GM04503 (cell line): Measurements from ENCODE around the gene CLCF1.

ENCODE experiments used
- DNase-seq: peaks from one replicate; pipeline ENCODE4 v3.0.0-alpha.2; 2012; ENCODE audit warnings: low read depth

The CLCF1 gene

DNA sequence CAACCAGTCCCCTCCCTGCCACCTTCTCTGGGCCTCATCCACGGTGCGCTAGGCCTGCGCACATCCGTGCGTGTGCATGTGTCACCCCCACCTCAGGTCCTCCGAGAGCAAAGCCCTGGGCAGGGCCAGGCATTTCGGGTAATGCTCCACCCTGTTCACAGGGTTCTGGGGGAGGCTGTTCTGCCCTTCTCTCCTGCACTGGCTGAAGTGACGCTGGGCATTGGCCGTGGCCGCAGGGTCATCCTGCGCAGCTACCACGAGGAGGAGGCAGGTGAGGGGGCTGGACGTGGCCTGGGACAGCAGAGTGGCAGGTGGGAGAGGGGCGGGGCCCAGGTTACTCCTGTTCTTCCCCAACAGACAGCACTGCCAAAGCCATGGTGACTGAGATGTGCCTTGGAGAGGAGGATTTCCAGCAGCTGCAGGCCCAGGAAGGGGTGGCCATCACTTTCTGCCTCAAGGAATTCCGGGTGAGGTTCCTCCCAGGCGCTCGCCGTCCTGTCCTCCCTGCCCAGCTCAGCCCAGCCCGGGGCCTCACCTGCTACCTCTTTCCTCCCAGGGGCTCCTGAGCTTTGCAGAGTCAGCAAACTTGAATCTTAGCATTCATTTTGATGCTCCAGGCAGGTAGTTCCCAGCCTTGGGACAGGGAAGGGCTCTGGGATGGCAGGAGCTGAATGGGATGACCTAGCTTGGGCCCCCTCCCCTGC is 22.3 kb upstream of the CLCF1 start:
- DNase-seq: no peak

DNA sequence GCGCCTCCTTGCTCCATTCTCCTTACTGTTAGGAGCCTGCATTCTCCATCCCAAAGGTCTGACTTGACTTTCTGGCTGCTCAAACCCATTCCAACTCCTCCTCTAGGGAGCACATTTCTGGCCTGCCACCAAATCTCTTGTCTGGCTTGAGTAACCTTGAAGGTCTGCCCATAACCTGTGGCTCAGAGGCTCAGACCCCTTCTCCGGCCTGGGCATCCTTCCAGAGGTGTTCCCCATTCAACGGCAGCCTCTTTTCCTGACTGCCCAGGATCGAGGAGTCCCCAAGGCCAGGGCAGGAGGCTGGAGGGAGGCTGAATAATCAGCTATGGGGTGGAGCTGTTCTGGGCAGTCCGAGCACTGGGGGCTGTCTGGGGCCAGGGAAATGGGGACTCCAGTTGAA is 20.6 kb upstream of the CLCF1 start:
- DNase-seq: no peak

DNA sequence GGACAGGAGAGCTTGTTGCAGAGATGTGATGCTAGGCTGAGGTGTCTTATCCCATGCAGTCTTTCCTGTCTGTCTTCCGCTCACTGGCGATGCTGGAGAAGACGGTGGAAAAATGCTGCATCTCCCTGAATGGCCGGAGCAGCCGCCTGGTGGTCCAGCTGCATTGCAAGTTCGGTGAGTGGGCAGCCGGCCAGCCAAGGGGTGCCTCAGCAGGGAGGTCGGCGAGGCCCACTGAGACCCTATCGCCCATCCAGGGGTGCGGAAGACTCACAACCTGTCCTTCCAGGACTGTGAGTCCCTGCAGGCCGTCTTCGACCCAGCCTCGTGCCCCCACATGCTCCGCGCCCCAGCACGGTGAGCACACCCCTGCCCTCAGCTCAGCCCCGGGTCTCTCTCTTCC is 20.0 kb upstream of the CLCF1 start:
- no peak for DNase-seq

DNA sequence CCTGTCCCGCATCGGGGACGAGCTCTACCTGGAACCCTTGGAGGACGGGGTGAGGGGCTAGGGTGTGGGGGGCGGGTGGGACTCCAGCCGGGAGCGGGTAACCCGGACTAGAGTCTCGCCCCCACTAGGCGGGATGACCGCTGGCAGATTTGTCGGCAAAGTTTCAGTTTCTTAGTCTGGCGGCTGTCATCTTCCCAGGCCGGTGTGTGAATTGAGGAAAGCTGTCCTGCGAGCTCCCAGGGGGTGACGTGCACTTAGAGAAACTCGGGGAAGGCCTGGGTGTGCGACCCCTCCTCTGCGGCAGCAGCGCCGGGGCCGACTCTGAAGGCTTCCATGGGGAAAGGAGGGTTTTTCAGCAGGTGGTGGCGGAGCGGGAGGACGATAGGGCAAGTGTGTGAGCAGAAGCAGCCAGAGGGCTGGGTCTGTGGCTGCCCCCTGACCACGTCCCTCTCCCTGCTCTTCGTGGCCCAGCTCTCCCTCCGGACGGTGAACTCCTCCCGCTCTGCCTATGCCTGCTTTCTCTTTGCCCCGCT is 18.9 kb upstream of the CLCF1 start:
- no peak for DNase-seq

DNA sequence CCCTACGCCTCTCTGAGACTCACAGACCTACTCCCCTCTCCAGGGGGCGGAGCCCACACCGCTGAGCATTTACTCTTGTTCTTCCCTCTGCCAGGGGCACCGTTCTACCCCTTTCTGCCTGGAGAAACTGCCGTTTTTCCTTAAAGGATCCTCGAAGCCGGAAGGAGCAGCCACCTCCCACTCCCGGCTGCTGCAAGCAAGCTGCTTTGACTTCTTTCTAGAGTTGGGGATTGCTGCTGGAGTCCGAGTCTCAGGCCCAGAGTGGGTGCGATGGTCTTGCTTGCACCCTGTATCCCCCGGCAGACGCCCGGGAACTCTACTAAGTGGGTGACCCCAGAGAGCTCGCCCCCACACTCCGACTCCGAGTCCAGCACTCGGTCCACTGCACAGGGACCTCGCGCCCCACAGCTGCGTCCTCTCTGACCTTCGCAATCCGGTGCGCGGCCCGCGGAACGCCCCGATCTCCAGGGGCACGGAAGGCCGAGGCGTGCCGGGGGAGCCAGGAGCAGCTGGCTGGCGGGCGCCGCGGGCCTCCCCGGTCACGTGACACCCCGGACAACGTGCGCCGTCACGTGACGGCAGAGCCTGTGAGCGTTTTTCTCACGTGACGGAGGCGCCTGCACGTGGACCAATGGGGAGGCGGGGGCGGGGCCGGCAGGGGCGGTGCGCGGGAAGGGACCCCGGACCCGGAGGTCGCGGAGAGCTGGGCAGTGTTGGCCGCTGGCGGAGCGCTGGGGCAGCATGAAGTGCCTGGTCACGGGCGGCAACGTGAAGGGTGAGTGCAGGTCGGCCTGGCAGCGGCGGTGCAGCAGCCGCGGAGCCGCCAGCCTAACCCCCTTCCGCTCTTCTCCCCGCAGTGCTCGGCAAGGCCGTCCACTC is 18.1 kb upstream of the CLCF1 start, which contains the start of gene RAD9A:
RAD9A (plus strand) TSS at position 683 of the 879 bp plus-strand sequence; CDS start at position 742, 59 bp downstream.
- peak; percentile 61 for DNase-seq

DNA sequence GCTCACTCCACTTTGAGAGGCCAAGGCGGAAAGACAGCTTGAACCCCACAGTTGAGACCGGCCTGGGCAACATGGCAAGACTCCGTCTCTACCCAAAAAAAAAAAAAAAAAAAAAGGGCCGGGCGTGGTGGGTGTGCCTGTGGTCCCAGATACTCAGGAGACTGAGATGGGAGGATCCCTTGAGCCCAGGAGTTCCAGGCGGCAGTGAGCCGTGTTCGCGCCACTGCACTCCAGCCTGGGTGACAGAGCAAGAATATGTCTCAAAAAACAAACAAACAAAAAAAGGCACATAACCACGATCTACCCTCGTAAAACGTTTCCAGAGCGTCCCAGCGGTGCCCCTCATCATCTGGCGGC is 17.5 kb upstream of the CLCF1 start:
- DNase-seq: no peak

DNA sequence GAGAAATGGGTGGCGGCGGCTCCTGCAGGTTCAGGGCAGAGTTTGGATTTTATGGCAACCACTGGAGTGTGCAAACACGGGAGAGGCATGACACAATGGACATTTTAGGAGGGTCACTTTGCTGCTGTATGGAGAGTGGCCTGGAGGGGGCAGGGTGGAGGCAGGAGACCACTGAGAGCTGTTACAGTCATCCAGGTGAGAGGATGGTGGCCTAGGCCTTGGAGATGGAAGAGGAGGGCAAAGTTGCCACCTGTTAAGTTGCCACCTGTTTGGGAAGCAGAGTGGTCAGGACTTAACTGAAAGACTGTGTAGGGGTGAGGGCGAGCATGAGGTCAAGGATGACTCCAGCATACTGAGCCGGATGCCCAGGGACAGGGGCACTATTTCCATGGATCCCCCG is 16.1 kb upstream of the CLCF1 start:
- no peak for DNase-seq

DNA sequence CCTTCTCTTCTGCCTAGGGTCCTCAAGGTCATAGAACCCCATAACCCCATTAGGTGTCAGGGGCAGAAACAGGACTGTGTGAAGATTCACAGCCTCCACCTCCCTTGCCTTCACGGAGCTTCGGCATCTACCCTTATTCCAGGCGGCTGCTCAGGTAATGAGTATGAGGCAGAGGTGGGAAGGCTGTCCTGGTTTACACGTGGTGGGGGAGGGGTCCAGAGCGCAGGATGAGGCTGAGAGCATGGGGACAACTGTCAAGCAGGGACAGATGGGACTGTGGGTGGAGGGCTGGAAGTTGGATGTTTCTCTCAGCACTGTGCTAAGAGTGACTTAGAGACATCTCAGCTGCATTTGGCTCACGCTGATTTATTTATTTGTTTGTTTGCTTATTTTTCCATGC is 14.1 kb upstream of the CLCF1 start:
- DNase-seq: no peak

DNA sequence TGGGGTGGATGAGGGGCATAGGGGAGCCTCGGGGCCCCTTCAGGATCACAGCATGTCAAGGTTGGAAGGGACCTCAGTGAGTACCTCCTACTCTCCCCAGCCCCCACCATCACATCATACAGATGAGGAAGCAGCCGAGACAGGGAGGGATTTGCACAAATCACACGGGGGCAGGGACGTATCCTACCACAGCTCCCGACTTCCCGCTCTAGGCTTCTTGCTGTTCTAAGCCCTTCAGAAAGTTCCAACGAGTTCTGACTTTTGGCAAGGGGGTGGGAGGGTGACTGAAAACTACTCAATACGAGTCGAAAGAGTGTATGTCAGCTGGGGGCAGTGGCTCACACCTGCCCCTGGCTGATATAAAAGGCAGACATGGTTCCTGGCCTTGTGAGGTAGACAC is 13.7 kb upstream of the CLCF1 start:
- DNase-seq: no peak

DNA sequence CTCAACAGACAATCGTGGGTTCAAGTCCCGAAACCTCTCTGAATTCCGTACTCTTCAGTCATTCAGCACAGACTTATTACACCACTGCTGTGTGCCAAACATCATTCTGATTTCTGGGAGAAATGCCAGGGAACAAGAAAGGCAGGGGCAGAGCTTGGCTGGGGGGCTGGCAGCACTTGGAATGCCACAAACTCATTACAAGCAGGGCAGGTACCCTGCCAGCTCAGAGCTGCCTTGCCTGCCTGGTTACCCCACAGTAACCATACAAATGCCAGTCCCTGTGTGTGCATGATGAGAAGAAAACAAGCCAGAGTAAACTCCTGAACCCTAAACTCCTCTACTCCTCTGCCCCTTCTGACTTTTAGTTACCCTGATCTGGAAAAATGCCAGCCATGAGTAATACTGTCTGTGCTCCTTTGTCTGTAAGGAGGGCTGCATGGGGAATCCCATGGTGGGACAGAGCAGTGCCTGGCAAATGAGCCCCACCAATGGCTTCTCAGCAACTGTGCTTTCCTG is 11.5 kb upstream of the CLCF1 start:
- no peak for DNase-seq

DNA sequence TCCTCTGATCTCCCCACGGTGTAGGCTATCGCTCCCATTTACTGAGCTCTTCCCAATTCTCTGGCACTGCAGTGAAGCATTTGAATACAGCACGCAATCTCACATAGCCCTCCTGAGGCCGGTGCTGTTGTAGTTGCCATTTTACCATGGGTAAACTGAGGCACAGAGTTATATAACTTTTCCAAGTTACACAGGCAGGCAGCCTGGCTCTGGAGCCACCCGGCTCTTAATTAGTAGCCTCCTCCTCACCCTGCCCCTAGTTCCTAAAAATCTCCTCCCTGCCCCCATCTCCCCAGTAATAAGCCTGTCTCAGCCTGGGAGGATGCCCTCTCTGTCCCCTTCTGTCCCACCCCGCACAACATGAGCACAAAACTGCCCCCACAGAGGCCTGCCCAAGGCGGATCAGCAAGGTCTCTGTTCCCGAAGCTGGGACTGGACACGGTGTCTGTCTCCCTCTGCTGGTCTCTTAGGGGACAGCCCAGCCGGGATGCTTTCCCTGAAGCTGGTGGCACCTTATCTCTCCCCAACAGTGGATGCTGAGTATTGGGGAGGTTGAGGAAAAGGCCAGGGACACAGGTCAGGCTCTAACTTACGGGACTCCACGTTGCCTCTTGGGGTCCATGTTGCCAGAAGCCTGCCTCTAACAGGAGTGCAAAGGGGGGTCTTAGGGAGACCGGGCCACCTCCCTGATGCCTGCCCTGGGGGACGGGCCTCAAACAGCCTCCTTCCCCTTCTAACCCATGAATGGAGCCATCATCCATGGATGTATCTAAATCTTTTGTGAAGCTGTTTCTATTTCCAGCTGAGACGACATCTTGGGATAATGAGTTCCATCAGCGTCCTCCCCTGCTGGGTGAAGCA is 9.1 kb upstream of the CLCF1 start:
- no peak for DNase-seq

DNA sequence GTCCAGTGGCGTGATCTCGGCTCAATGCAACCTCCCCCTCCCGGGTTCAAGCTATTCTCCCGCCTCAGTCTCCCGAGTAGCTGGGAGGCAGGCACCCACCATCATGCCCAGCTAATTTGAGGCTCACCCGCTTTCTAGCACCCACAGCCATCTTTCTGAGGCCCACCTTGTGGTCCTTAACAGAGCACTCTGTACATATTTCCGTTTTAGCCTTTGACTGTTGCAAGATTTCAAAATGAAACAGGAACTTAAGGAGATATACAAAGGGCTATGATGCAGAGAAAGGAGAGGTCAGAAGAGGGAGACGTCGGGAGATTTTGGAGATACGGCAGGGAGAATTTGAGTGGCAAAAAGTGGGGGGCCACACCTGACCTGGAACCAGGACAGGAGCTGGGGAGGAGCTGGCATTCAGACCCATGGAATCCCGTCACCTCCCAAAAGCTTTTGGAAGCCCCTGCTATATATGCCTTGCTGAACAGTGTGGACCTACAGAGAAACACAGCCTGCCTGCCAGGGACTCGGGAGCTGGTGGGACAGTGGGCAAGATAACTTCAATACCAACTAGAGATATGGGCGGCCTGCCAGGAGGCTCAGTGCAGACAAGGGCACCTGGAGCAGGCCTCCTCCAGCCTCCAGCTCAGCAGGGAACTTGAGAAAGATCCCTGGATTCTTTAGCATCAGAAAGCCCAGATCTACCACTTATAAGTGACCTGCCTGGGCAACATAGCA is 8.0 kb upstream of the CLCF1 start:
- DNase-seq: no peak

DNA sequence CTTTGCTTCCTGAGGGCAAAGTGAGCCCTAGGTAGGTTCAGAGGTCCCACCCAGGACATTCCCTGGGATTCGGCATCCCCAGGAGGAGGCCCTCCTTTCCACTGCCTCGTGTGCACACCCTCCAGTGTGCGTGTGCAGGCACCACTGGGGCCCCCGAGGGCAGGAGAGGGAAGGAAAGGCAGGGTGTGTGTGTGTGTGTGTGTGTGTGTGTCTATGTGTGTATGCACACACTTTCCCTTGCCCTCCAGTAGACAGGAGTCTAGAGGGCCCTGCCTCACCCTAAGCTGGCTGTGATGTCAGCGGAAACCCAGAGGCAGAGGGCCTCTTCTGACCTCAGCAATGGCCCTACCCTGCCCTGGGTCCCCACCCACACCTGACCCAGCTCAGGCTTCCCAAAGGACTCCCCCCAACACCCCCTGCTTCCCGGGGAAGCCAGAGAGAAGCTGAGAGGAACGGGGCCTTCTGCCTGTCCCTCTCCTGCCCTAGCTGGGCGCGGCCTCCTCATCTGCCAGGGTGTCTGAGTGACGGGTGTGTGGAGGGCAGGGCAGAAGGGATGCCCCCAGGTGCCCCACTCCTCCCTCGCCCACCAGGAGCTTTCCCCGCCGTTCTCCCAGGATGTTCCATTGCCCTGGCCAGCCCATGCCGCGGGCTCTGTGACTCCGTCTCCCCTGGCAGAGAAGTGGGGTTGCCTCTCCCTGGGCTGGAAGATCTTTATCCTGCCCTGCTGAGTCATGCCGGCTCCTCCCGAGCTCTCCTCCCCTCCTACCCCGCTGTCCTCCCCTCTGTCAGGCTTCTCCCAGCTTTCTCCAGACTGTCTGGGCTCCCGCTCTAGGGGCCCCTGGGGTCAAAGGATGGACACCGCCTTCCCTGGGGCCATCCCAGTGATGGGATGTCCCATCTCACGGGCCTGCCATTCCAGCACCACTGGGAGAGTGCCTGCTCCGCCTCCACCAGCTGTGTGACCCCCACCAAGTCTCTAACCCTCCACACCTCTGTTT is 6.0 kb upstream of the CLCF1 start:
- no peak for DNase-seq

DNA sequence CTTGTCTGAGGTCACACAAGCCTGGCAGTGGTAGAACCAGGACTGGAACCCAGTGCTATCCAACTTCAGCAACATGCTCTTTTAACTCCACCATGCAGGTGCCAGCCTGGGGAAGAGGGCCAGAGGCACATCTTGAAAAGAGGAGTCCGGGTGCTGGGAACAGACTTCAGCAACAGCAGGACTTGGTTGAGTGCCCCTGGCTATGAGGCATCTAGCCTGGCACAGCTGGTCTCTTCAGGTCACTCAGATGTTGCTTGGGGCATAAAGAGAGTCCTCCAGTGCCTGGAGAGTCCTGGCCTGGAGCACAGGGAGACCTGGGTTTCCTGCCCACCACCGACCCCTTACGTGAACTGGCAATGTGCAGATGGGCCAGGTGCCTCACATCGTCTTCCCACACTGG is 5.1 kb upstream of the CLCF1 start:
- DNase-seq: no peak

DNA sequence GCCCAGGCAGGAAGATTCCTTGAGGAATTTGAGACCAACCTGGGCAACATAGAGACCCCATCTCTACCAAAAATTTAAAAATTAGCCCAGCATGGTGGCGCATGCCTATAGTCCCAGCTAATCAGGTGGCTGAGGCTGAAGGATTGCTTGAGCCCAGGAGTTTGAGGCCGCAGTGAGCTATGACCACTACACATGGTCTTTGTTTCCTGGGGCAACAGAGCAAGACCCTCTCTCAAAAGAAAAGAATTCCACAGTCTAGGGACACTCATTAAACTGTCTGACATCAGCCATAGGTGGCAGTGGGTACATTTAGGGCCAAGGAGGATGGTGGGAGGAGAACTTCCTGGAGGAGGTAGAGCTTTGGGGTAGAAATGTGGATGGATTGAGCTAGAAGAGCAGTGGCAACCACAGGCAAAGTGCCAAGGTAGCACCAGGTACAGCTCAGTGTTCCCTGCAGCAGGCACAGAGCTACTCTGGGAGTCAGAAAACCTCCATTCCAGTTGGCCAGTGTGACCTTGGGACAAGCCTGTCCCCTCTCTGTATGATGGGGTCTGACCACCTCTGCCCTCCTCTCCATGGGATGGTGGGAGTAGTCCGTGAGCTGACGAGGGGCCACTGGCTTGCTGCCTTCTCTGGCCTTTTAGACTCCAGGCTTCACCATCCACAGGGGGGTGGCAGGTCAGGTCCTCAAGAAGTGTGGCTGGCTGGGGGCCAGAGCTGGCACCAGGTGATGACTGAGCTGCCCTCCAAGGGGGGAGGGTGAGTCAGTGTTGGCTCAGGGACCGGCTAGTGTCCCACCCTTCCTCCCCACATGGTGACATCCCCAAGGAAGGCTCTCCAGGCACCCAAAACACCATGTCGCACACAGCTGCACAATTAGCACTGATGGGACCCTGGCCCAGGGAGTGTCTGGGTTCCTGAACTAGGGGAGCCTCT is 3.7 kb upstream of the CLCF1 start:
- no peak for DNase-seq

DNA sequence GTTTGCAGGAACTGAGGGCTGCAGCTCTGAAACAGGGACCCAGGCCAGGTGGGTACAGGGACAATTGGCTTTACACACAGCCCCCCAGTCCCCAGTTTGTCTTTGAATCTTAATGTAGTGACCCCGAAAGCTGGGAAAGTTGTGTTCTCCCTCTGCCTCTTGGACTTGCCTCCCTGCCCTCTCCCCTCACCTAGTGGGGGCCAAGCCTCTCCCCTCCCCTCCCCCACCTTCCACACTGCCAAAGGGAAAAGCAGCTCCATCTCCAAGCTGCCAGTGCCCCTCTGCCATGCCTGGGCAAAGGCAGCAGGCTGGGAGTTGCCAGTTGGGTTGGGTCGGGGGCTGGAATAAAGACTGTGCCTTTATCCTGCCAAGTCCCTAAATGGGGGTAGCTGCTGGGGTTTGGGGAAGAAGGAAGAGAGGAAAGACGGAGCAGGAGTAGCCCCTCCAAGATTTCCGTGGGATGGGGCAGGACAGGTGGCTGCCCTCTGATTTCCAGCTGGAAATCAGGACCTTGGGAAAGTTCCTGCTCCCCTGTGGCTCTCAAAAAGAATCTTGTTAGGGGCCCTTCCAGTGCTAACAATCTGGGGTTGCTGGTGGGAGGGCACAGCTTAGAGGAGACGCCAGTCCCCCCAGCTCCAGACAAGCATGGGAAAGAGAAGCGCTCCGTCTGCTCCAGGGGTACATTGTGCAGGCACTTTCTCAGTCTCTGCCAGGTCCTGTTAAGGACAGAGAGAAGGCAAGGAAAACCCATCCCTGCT is 2.8 kb upstream of the CLCF1 start:
- DNase-seq: no peak

DNA sequence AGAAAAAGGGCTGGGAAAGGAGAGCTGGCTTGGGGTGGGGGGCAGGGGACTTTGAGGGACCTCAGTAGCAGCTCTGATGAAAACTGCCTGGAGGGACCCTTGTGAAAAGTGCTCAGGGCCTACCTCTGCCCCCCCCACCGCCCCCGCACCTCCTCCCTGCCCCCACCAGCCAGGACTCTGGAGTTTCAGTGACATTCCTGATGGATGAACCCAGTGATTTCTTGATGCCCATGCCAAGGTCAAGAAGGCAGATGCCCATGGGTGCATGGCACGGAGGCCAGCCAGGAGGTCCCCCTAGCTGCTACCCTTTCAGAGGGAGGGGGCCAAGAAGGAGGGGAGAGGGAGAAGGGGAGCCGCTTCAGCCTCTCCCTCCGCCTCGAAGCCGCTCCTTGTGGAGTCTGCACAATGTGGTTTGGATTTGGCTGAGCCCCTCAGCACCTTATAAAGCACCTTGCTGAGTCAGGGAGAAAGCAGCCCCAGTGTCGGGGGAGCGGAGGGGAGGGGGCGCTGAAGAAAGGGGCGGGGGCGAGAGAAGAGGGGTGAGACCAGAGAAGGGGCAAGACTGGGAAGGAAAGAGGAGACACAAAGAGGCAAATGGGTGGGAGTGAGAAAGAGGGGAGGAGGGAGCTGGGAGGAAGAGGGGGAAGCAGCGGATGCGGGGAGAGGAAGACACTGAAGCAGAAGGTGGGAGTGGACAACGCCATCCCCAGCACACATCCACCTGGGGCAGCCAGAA is 2.1 kb upstream of the CLCF1 start:
- no peak for DNase-seq
